Measurements from ENCODE around the gene SERPINB7. TPM values are rescaled to one million over a fixed set of nuclear protein-coding genes. Genes with fewer than 3 reads are reported as not detected.

SERPINB7 gene
- not detected in 2 replicates for total RNA-seq

GRCh38 chr18:63775166-63775730 is at the start of gene SERPINB7:
TSS of gene SERPINB7 (plus strand) at chr18:63775418. CDS start at chr18:63782373, 6,955 bp downstream.

Other genes starting within 250 kb of the SERPINB7 start
- not detected in 2 replicates for gene SERPINB12, start 233.0 kb upstream of the SERPINB7 start, total RNA-seq
- 0.13 TPM in 1 of 2 replicates, not detected in the other for gene SERPINB13, start 188.1 kb upstream of the SERPINB7 start, total RNA-seq
- gene SERPINB4, start 131.2 kb upstream of the SERPINB7 start, total RNA-seq: not detected in 2 replicates
- gene SERPINB3, start 113.5 kb upstream of the SERPINB7 start, total RNA-seq: not detected in 2 replicates
- gene SERPINB11, start 72.5 kb upstream of the SERPINB7 start, total RNA-seq: not detected in 2 replicates
- gene SERPINB2, start 112.3 kb downstream of the SERPINB7 start, total RNA-seq: 28.1 and 37.5 TPM in 2 replicates
- gene SERPINB10, start 132.5 kb downstream of the SERPINB7 start, total RNA-seq: 0.07 TPM in 1 of 2 replicates, not detected in the other
- 0.14 and 0.27 TPM in 2 replicates for gene HMSD, start 173.9 kb downstream of the SERPINB7 start, total RNA-seq
- gene SERPINB8, start 194.7 kb downstream of the SERPINB7 start, total RNA-seq: 49.1 and 54.5 TPM in 2 replicates

Data from thoracic aorta endothelial cell (primary cell).